ENCODE data around the gene TTC17. TPM values are rescaled to one million over a fixed set of nuclear protein-coding genes. Genes with fewer than 3 reads are reported as not detected.
"Not testable (repeated sequence)": the region's sequence is repeated elsewhere in the genome, so short reads cannot be mapped to it uniquely, and the experiment has no call there.

Gene TTC17
- total and polyA plus RNA-seq, 12 donors: 44.2 to 126 (median 69.2) TPM

DNA sequence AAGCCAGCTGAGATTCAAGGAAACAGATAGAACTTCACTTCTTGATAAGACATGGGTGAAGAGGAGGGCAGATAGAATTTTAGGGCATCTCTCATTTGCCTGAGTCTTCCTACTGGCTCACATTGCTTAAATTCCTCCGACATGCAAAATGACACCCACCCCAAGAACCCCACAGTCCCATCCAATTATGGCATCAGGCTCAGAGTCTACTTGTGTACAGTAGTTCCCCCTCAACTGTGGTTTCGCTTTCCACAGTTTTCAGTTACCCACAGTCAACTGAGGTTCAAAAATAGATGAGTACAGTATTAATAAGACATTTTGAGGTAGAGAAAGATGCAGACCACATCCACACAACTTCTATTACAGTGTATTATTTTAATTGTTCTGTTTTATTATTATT is 99.8 kb downstream of the TTC17 start:
- peaks cover 0 to 32% of the 10 kb centered on the region in 2 donors for H3K36me3 ChIP-seq (replicated peaks in 1 of 2)
- intact Hi-C loops (cut with DNase I): no loop called here
- no peaks in the 10 kb centered on the region for H3K4me1 ChIP-seq (replicated peaks in 1 of 2)
- no peaks in the 10 kb centered on the region for H3K9me3 ChIP-seq (replicated peaks in 1 of 3)
- no peak overlapping the region for H3K4me3 ChIP-seq
- WGBS, 4 donors: 73 to 100% (median 84%) methylated on average over 2 of the region's 2 CpGs
- H3K27ac ChIP-seq: no peak overlapping the region
- no peak for DNase-seq
- H3K27me3 ChIP-seq: no peaks in the 10 kb centered on the region
- TF ChIP-seq, protein P1, sequence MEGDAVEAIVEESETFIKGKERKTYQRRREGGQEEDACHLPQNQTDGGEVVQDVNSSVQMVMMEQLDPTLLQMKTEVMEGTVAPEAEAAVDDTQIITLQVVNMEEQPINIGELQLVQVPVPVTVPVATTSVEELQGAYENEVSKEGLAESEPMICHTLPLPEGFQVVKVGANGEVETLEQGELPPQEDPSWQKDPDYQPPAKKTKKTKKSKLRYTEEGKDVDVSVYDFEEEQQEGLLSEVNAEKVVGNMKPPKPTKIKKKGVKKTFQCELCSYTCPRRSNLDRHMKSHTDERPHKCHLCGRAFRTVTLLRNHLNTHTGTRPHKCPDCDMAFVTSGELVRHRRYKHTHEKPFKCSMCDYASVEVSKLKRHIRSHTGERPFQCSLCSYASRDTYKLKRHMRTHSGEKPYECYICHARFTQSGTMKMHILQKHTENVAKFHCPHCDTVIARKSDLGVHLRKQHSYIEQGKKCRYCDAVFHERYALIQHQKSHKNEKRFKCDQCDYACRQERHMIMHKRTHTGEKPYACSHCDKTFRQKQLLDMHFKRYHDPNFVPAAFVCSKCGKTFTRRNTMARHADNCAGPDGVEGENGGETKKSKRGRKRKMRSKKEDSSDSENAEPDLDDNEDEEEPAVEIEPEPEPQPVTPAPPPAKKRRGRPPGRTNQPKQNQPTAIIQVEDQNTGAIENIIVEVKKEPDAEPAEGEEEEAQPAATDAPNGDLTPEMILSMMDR (IDR thresholded peaks at IDR 0.05): no peak
- TF ChIP-seq POLR2A (IDR thresholded peaks at IDR 0.05): no peak

DNA sequence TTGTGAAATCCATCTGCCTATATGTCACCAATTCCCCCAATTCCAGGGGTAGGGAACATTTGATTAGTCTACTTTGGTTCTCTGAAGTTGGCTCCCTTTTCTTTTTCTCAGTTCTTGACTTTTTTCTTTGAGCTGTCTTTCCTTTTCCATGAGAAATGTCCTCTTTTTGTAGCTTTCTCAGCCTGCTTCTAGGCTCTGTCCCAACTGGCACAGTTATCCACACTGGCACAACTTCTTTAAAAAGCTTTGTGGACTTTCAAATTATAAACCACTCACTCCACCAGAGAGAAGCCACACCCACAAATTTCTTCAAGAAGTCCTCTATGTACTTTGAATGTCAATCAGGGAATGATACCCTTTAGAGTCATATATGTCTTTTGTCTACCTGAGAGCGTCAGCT is 100.5 kb downstream of the TTC17 start:
- no peaks in the 10 kb centered on the region for H3K9me3 ChIP-seq (replicated peaks in 1 of 3)
- no peak overlapping the region for H3K4me3 ChIP-seq
- H3K27ac ChIP-seq: no peak overlapping the region
- no peaks in the 10 kb centered on the region for H3K4me1 ChIP-seq (replicated peaks in 1 of 2)
- no peak for TF ChIP-seq POLR2A (IDR thresholded peaks at IDR 0.05)
- TF ChIP-seq, protein P1 (IDR thresholded peaks at IDR 0.05): no peak
- peaks cover 0 to 26% of the 10 kb centered on the region in 2 donors for H3K36me3 ChIP-seq (replicated peaks in 1 of 2)
- intact Hi-C loops (cut with DNase I): no loop called here
- 95 to 100% (median 99%) methylated on average over 1 of the region's 1 CpG for WGBS, 4 donors
- DNase-seq: no peak
- H3K27me3 ChIP-seq: no peaks in the 10 kb centered on the region

DNA sequence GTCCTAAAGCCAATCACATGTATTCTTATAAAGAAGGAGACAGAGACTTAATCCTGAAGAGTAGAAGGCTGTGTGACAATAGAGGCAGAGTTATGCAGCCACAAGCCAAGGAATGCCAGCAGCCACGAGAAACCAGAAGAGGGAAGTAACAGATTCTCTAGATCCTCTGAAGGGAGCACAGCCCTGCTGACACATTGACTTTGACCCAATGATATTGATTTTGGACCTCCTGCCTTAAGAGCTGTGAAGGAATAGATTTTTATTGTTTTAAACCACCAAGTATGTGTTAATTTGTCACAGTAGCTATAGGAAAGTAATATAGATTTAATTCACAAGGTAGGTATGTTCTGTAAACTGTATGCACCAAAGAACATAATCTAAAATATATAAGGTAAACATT is 103.6 kb downstream of the TTC17 start:
- TF ChIP-seq, protein P1 (IDR thresholded peaks at IDR 0.05): no peak
- no peak for TF ChIP-seq POLR2A (IDR thresholded peaks at IDR 0.05)
- Histone ChIP-seq H3K27me3 (no peaks in the 10 kb centered on the region), H3K4me1 (replicated peaks in 1 of 2) (no peaks in the 10 kb centered on the region), H3K27ac (no peak overlapping the region), H3K9me3 (replicated peaks in 1 of 3) (no peaks in the 10 kb centered on the region), H3K36me3 (replicated peaks in 1 of 2) (peaks cover 0 to 30% of the 10 kb centered on the region in 2 donors), H3K4me3 (no peak overlapping the region)
- intact Hi-C loops (cut with DNase I): no loop called here
- DNase-seq: no peak
- WGBS, 4 donors: 90 to 100% (median 96%) methylated on average over 1 of the region's 1 CpG

DNA sequence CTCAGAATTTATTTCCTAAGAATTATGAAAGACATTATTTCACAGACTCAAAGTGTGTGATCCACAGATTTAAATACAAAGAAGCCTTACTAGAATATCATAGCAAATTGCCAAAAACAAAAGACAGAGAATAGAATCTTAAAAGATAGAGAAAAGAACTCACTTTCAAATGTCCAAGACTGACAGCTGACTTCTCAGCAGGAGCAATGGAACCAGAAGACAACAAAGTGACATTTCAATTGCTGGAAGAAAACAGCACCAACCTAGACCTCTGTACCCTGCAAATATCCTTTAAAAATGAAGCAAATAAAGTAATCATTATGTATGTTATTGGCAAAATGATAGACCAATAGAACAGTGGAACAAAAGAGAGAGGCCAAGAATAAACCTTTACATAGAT is 109.2 kb downstream of the TTC17 start:
- DNase-seq: no peak
- H3K4me1 ChIP-seq (replicated peaks in 1 of 2): no peaks in the 10 kb centered on the region
- peaks cover 0 to 6% of the 10 kb centered on the region in 2 donors for H3K36me3 ChIP-seq (replicated peaks in 1 of 2)
- H3K4me3 ChIP-seq: no peak overlapping the region
- no peaks in the 10 kb centered on the region for H3K9me3 ChIP-seq (replicated peaks in 1 of 3)
- TF ChIP-seq POLR2A (IDR thresholded peaks at IDR 0.05): no peak
- TF ChIP-seq, protein P1 (IDR thresholded peaks at IDR 0.05): no peak
- H3K27me3 ChIP-seq: no peaks in the 10 kb centered on the region
- no peak overlapping the region for H3K27ac ChIP-seq
- intact Hi-C loops (cut with DNase I): no loop called here

DNA sequence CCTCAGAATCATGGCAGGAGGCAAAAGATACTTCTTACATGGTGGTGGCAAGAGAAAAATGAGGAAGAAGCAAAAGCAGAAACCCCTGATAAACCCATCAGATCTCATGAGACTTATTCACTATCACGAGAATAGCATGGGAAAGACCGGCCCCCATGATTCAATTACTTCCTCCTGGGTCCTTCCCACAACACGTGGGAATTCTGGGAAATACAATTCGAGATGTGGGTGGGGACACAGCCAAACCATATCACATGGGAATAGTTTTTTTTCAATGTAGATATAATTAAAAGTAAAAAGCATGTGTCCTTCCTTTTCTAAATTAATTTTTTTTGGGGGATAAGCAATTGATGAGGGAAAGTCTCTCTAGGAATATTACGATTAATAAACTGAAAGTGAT is 118.8 kb downstream of the TTC17 start:
- H3K4me1 ChIP-seq (replicated peaks in 1 of 2); intact Hi-C loops (cut with DNase I); H3K4me3 ChIP-seq; DNase-seq; H3K36me3 ChIP-seq (replicated peaks in 1 of 2); H3K27ac ChIP-seq; H3K27me3 ChIP-seq: not testable (repeated sequence)
- WGBS, 4 donors: 84 to 94% (median 90%) methylated on average over 5 of the region's 5 CpGs
- H3K9me3 ChIP-seq (replicated peaks in 1 of 3): peaks cover 0 to 14% (median 1%) of the 10 kb centered on the region in 3 donors
